Mononuclear cell (primary cell): Measurements from ENCODE around the gene RASGRF2. TPM values are rescaled to one million over a fixed set of nuclear protein-coding genes. Genes with fewer than 3 reads are reported as not detected.
"Not testable (repeated sequence)": the region's sequence is repeated elsewhere in the genome, so short reads cannot be mapped to it uniquely, and the experiment has no call there.

ENCODE experiments used
- H3K27me3 ChIP-seq: 2 replicates; pipeline ENCODE4 v1.6.0; 2011; ENCODE audit warnings: low read length, control low read depth; ENCODE audit not compliant: insufficient read depth
- H3K4me1 ChIP-seq: 2 replicates; pipeline ENCODE4 v1.5.1; 2011; ENCODE audit warnings: mild to moderate bottlenecking, low read length, control low read depth; ENCODE audit not compliant: insufficient read depth
- H3K4me3 ChIP-seq: 2 replicates; pipeline ENCODE4 v1.5.1; 2011; ENCODE audit warnings: mild to moderate bottlenecking, low read length, moderate library complexity
- H3K9me3 ChIP-seq: 2 replicates; pipeline ENCODE4 v1.5.1; 2011; ENCODE audit warnings: low read depth, mild to moderate bottlenecking, control low read depth, low read length
- total RNA-seq: library from RNA; depleted of rRNA; stranded (reverse); fragments of >200 nt; gene quantifications from one replicate; pipeline ENCODE4 v1.2.3, GENCODE V29; 2012

The RASGRF2 gene
- total RNA-seq, 1 donor, result 14.7 TPM

DNA sequence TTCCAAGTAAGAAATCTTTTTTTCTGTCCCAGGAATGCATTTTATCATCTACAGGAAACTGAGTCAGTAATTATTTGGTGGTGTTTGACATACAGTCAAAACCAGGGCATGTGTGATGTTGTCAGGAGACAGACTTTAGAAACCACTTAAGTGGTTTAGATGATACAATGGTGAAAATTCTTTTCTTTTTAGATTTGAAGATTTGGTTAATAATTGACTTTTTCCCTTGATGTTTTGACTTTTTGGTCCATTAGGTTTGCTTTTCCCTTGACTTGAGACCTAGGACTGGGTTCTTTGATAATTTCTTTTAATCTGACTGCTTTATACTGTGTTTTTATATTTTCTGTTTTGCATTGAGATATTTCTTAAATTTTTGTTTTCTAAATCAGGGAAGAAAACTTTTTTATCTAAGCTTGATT, 85.2 kb downstream of the RASGRF2 start:
- Histone ChIP-seq H3K9me3 (no peaks in the 10 kb centered on the region), H3K4me3 (no peak overlapping the region), H3K27me3 (no peaks in the 10 kb centered on the region)

GRCh38 chr5:81046041-81046440, 85.9 kb downstream of the RASGRF2 start:
- Histone ChIP-seq H3K4me3 (no peak overlapping the region), H3K27me3 (no peaks in the 10 kb centered on the region), H3K4me1 (no peaks in the 10 kb centered on the region), H3K9me3 (no peaks in the 10 kb centered on the region)

More for the DNA sequence above, 85.2 kb downstream of the RASGRF2 start:
- H3K4me1 ChIP-seq, result no peaks in the 10 kb centered on the region

- H3K4me1 ChIP-seq, result no peaks in the 10 kb centered on the region
- H3K9me3 ChIP-seq, result no peaks in the 10 kb centered on the region
- H3K4me3 ChIP-seq, result no peak overlapping the region
- no peaks in the 10 kb centered on the region for H3K27me3 ChIP-seq
These were observed 92.2 kb downstream of the RASGRF2 start for GRCh38 chr5:81052325-81052724.

DNA sequence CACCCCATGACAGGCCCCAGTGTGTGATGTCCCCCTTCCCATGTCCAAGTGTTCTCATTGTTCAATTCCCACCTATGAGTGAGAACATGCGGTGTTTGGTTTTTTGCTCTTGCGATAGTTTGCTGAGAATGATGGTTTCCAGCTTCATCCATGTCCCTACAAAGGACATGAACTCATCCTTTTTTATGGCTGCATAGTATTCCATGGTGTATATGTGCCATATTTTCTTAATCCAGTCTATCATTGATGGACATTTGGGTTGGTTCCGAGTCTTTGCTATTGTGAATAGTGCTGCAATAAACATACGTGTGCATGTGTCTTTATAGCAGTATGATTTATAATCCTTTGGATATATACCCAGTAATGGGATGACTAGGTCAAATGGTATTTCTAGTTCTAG, 93.1 kb downstream of the RASGRF2 start:
- H3K9me3 ChIP-seq, H3K4me1 ChIP-seq, H3K27me3 ChIP-seq, H3K4me3 ChIP-seq: not testable (repeated sequence)

- no peak overlapping the region for H3K4me3 ChIP-seq
- no peaks in the 10 kb centered on the region for H3K4me1 ChIP-seq
- H3K27me3 ChIP-seq, result no peaks in the 10 kb centered on the region
- H3K9me3 ChIP-seq, result no peaks in the 10 kb centered on the region
These were observed 98.0 kb downstream of the RASGRF2 start for GRCh38 chr5:81058121-81058520.

GRCh38 chr5:81065492-81065891, 105.3 kb downstream of the RASGRF2 start:
- no peaks in the 10 kb centered on the region for H3K4me1 ChIP-seq
- H3K4me3 ChIP-seq, result no peak overlapping the region
- H3K27me3 ChIP-seq, result no peaks in the 10 kb centered on the region
- H3K9me3 ChIP-seq, result no peaks in the 10 kb centered on the region

GRCh38 chr5:81066102-81066501, 105.9 kb downstream of the RASGRF2 start:
- Histone ChIP-seq H3K4me1 (no peaks in the 10 kb centered on the region), H3K9me3 (no peaks in the 10 kb centered on the region), H3K27me3 (no peaks in the 10 kb centered on the region)

GRCh38 chr5:81067406-81067805, 107.2 kb downstream of the RASGRF2 start:
- no peaks in the 10 kb centered on the region for H3K4me1 ChIP-seq
- H3K4me3 ChIP-seq, result no peak overlapping the region
- no peaks in the 10 kb centered on the region for H3K27me3 ChIP-seq
- H3K9me3 ChIP-seq, result no peaks in the 10 kb centered on the region

More at GRCh38 chr5:81066102-81066501, 105.9 kb downstream of the RASGRF2 start:
- no peak overlapping the region for H3K4me3 ChIP-seq

DNA sequence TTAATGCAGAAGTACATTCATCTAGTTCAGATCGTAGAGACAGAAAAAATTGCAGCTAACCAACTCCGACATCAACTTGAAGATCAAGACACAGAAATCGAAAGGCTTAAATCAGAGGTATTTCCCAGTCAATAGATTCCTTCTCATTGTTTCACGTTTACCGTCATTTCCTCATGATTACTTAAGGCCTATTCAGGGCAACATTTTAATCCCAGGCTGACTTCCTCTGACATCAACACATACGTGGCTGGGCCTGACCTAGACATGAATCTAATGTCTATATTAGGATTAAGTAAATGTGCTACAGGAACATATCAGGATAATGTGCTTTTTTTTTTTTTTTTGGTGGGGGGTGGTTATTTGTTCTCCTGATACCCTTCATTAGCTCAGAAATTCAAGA, 107.9 kb downstream of the RASGRF2 start:
- H3K4me1 ChIP-seq, result no peaks in the 10 kb centered on the region

GRCh38 chr5:81068635-81069034, 108.5 kb downstream of the RASGRF2 start:
- no peak overlapping the region for H3K4me3 ChIP-seq
- no peaks in the 10 kb centered on the region for H3K9me3 ChIP-seq
- H3K4me1 ChIP-seq, result no peaks in the 10 kb centered on the region
- H3K27me3 ChIP-seq, result no peaks in the 10 kb centered on the region

More for the DNA sequence above, 107.9 kb downstream of the RASGRF2 start:
- Histone ChIP-seq H3K9me3 (no peaks in the 10 kb centered on the region), H3K27me3 (no peaks in the 10 kb centered on the region), H3K4me3 (no peak overlapping the region)

DNA sequence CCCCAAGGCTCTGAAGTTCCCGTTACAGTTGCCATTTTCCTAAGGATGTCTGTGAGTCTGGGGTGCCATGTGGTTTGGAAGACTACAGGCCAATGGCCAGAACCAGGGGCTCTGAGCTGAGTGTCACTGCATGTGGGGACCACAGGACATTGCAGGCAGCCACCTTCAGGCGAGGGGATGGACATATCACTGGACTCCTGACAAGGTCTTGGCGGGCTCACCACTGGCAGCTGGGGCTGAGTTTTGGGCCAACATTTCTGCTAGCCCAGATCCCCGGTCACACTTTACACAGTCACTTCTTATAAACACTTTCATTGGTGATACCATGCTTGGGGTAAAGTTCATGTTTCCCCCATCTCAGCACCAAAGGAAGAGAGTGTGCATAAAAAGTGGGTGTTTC, 109.8 kb downstream of the RASGRF2 start:
- Histone ChIP-seq H3K27me3 (no peaks in the 10 kb centered on the region), H3K9me3 (no peaks in the 10 kb centered on the region), H3K4me3 (no peak overlapping the region), H3K4me1 (no peaks in the 10 kb centered on the region)

- H3K4me3 ChIP-seq, result no peak overlapping the region
- no peaks in the 10 kb centered on the region for H3K4me1 ChIP-seq
- H3K27me3 ChIP-seq, result no peaks in the 10 kb centered on the region
- no peaks in the 10 kb centered on the region for H3K9me3 ChIP-seq
These were observed 110.5 kb downstream of the RASGRF2 start for GRCh38 chr5:81070571-81071255.

GRCh38 chr5:81075041-81075440, 114.9 kb downstream of the RASGRF2 start:
- Histone ChIP-seq H3K27me3 (no peaks in the 10 kb centered on the region), H3K4me3 (no peak overlapping the region), H3K9me3 (no peaks in the 10 kb centered on the region), H3K4me1 (no peaks in the 10 kb centered on the region)

- H3K27me3 ChIP-seq, result no peaks in the 10 kb centered on the region
- no peaks in the 10 kb centered on the region for H3K4me1 ChIP-seq
- no peak overlapping the region for H3K4me3 ChIP-seq
- no peaks in the 10 kb centered on the region for H3K9me3 ChIP-seq
These were observed 116.9 kb downstream of the RASGRF2 start for GRCh38 chr5:81077105-81077504.

GRCh38 chr5:81078930-81079329, 118.8 kb downstream of the RASGRF2 start:
- H3K4me3 ChIP-seq, result no peak overlapping the region
- H3K27me3 ChIP-seq, result no peaks in the 10 kb centered on the region
- no peaks in the 10 kb centered on the region for H3K4me1 ChIP-seq
- no peaks in the 10 kb centered on the region for H3K9me3 ChIP-seq

- Histone ChIP-seq H3K27me3 (no peaks in the 10 kb centered on the region), H3K4me1 (no peaks in the 10 kb centered on the region), H3K9me3 (no peaks in the 10 kb centered on the region), H3K4me3 (no peak overlapping the region)
These were observed 120.8 kb downstream of the RASGRF2 start for GRCh38 chr5:81080809-81081460.
